Measurements from ENCODE around the gene PPARA. TPM values are rescaled to one million over a fixed set of nuclear protein-coding genes. Genes with fewer than 3 reads are reported as not detected.
A peak's percentile ranks its signal among the peaks of the same experiment; 100 is the strongest.
"Not testable (repeated sequence)": the region's sequence is repeated elsewhere in the genome, so short reads cannot be mapped to it uniquely, and the experiment has no call there.

The PPARA gene
- total RNA-seq, 1 experiment from 2014 or later: 10.0 TPM

- DNase-seq (ENCODE audit: low read depth): no peak
These were observed 91.2 kb downstream of the PPARA start for GRCh38 chr22:46241396-46242007.

DNA sequence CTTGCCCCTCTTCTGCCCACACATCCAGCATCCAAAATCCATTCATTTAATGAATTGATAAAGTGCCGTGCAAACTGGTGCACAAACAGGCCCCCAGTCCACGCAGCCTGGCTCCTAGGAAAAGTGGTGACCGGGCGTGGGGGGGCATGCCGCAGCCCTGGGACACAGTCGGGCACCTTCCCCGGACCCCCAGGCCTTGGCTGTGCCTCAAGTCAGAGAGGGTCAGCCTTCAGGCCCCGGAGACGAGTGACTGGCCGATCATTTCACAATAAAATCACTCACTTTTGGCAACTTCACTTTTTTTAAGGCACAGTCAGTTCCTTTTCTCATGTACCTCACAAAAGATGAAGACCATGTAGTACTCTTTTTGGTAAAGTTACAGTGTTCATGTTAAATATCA, 91.8 kb downstream of the PPARA start:
- DNase-seq (ENCODE audit: low read depth): no peak

DNA sequence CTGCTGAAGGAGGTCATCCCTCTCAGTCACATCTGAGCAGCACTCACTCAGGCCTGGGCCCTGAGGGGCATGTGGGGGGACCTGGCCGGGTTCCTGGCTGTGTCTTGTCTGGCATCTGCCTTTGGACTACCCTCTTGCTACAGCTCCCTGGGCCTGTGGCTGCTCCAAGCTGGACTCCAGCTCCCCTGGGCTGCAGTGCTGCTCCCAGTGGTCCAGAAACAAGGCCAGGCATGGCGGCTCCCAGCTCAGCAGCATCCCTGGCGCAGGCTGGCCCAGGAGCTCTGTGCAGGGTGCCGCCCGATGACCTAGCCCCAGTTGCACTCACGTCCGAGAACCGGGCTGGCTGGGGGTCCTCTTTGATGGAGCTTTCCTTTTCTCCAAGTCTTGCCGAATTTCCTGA, 94.4 kb downstream of the PPARA start:
- no peak for DNase-seq (ENCODE audit: low read depth)

DNA sequence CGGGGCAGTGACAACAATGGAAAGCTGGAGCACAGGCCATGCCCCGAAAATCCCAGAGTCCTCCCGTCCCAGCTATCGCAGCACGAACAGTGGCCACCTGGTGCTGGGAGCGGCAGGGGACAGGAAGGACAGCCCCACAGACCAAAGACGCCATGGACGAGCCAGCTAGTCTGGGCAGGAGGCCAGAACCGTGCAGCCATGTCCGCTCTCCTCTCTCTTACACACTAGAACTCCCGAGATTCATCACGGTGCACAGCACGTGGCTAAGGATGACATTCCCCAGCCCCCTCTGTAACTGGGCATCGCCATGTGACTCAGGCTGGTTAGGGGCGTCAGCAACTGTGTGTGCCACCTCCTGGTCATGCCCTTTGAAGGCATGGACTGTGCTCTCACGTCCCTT, 95.2 kb downstream of the PPARA start:
- DNase-seq (ENCODE audit: low read depth): no peak

- DNase-seq (ENCODE audit: low read depth): no peak
These were observed 95.9 kb downstream of the PPARA start for GRCh38 chr22:46246178-46246577.

DNA sequence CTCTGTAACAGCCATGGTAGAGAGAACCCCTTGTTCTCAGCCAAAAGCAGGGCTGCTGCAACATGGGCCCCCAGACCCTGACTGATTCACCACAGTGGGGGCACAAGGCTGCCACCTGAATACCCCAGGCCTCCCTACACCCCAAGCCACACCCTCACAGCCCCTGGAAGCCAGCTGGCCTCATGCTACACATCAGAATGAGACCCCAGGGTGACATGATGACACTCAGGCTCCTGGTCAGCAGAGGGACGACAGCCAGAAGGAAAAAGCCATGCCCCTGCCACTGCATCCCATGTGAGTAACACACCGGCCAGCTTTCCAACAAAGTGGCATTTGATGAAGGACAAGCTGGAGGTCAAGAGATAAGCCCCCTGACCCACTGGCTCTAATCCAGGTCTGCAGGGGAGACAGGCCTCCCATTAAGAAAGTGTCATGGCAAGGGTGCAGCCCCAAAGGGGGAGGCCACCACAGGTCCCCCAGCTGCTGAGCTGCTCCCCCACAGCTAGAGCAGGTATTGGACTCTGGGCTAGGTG, 97.2 kb downstream of the PPARA start:
- DNase-seq (ENCODE audit: low read depth): no peak

GRCh38 chr22:46250035-46250782, 99.9 kb downstream of the PPARA start, which contains the start of gene CDPF1:
Gene CDPF1, minus strand, starts transcription at chr22:46250293. Its CDS starts 2,009 bp downstream, at chr22:46248284.
- DNase-seq (ENCODE audit: low read depth): peak; percentile 84

DNA sequence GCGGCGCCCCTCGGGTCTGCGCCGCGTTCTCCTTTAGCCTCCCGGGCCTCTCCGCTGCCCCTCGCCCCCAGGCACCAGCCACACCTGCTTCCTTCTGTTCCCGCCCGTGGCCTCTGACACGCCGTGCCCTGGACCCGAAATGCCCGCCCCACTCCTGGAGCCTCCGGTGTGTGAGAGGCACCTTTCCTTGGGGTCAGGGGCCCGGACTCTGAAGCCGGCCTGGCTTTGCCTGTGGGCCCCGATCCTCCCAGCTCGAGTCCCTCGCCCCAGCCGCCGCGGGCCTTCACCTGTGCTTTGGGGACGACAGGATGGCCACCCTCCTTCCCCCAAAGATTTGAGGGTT, 100.4 kb downstream of the PPARA start:
- no peak for DNase-seq (ENCODE audit: low read depth)

GRCh38 chr22:46251266-46251665, 100.9 kb downstream of the PPARA start:
- no peak for DNase-seq (ENCODE audit: low read depth)

- no peak for DNase-seq (ENCODE audit: low read depth)
These were observed 101.6 kb downstream of the PPARA start for GRCh38 chr22:46251816-46252380.

- no peak for DNase-seq (ENCODE audit: low read depth)
These were observed 106.1 kb downstream of the PPARA start for GRCh38 chr22:46256358-46256958.

DNA sequence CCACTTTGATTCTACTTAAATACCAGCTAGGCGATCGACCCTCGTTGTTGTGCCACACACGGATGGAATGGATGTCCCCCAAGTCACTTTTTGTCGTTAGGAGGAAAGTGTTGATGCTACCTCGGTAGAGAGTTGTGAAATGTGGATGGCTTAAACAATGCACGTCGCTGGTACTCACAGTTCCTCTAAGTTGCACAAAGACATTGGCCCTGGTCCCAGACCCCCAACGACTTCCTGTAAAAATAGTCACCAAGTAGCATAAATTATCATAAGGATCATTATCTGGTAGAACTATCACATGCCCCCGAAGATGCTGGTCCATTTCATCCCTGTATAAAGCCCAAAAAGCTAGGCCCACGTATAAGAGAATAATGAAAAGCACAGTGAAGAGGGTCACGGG, 109.0 kb downstream of the PPARA start:
- DNase-seq (ENCODE audit: low read depth): no peak

DNA sequence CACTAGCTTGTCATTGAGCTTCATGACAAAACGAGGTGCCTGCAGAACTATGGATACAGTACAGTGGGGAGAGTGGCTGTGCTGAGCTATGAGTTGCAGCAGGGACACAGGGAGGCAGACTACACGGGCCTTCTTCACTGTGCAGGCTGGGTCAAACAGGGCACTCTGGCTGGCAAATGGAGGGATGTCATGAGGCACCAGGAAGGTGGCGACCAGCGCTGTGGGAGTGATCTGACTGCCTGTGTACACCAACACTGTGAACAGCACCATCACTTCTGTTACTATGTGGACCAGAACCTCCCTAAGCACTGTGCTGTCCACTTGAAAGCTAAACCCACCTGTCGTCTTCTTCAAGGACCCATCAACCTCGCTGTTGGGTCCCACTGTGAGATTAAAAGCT, 109.7 kb downstream of the PPARA start:
- no peak for DNase-seq (ENCODE audit: low read depth)

GRCh38 chr22:46262449-46263215, 112.3 kb downstream of the PPARA start:
- no peak for DNase-seq (ENCODE audit: low read depth)

- no peak for DNase-seq (ENCODE audit: low read depth)
These were observed 112.9 kb downstream of the PPARA start, which contains the start of gene PKDREJ for GRCh38 chr22:46263216-46263590. Gene PKDREJ, minus strand, starts transcription at chr22:46263343. Its CDS starts 21 bp downstream, at chr22:46263322.

DNA sequence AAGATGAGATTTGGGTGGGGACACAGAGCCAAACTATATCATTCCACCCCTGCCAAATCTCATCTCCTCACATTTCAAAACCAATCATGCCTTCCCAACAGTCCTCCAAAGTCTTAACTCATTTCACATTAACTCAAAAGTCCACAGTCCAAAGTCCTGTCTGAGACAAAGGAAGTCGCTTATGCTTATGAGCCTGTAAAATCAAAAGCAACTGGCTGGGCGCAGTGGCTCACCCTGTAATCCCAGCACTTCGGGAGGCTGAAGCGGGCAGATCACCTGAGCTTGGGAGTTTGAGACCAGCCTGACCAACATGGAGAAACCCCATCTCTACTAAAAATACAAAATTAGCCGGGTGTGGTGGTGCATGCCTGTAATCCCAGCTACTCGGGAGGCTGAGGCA, 114.2 kb downstream of the PPARA start:
- DNase-seq (ENCODE audit: low read depth): not testable (repeated sequence)

DNA sequence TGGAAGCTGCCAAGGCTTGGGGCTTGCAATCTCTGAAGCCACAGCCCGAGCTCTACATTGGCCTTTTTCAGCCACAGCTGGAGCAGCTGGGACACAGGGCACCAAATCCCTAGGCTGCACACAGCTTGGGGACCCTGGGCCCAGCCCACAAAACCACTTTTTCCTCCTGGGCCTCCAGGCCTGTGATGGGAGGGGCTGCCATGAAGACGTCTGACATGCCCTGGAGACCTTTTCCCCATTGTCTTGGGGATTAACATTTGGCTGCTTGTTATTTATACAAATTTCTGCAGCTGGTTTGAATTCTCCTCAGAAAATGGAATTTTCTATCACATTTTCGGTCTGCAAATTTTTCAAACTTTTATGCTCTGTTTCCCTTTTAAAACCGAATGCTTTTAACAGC, 115.3 kb downstream of the PPARA start:
- DNase-seq (ENCODE audit: low read depth): not testable (repeated sequence)

DNA sequence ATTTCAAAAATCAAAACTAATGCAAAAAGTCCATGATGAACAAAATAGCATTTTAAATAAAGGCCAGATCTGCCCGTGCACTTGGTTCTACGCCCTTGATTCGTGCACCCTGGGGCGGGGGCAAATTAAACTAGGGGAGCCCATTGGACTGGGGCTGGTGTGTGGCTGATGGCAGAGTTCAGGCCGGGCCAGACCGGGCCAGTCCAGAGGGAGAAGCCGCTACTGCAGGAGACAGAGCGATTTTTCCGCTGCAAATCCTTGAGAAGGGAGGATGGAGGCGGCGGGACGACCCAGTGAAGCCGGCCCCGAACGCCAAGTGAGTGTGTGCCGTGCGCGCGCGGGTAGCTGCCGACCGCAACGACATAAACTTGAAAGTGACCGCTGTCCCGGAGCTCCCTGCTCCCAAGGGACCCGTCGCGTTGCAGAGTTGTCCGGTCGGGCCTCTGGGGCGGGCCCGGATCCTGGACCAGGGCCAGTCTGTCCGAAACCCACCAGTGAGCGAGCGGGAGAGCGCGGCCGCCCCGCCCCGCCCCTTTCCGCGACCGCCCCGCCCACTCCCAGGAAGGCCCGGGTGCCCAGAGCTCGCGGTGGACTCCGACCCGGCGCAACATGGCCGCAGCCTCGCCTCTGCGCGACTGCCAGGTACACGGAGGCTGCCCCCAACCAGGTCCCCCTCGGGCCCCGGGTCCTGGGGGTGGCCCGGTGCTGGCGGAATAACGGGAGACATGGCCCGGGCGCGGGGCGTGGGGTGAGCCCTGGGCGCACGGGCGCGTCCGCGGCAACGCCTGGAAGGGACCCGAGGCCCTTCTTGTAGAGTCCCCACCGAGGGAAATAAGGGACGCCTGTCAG, 117.3 kb downstream of the PPARA start, which contains the start of gene TTC38:
Gene TTC38, plus strand, starts transcription at position 578 of the 849 bp plus-strand sequence. Its CDS starts 32 bp downstream, at position 610.
- DNase-seq (ENCODE audit: low read depth): peak; percentile 81

DNA sequence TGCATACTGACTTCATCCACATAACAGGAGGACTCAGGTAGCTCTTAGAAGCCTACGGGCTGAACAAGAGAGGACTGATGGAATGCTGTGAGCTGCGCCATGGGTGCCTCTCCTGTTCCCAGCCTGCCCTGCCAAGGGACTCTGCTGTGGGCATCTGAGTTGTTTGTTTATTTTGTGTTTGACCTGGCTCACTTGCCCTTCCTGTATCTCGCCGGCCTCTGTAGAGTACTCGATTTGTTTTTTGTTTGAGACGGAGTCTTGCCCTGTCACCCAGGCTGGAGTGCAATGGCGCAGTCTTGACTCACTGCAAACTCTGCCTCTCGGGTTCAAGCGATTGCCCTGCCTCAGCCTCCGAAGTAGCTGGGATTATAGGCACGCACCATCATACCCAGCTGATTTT, 119.2 kb downstream of the PPARA start:
- DNase-seq (ENCODE audit: low read depth): peak; percentile 12

- no peak for DNase-seq (ENCODE audit: low read depth)
These were observed 121.9 kb downstream of the PPARA start for GRCh38 chr22:46272196-46272595.

Data from M059J (cell line).